Sigmoid colon (tissue), 7 donors: ENCODE data around the gene NAAA. TPM values are rescaled to one million over a fixed set of nuclear protein-coding genes. Genes with fewer than 3 reads are reported as not detected.

ENCODE experiments used
- DNase-seq: peaks from one replicate; pipeline ENCODE4 v3.0.0-alpha.2; 2019
- H3K27ac ChIP-seq, 4 donors: fragments of 200-600 bp; sonication (generic); one replicate each; pipeline ENCODE4 v1.5.1; 2016 to 2019; ENCODE audit warnings: mild to moderate bottlenecking in 1 of 4
- H3K27me3 ChIP-seq, 3 donors: fragments of 200-600 bp; sonication (generic); one replicate each; pipeline ENCODE4 v1.5.1; 2019; ENCODE audit warnings: mild to moderate bottlenecking in 1 of 3
- H3K36me3 ChIP-seq, 4 donors: fragments of 200-600 bp; sonication (generic); one replicate each; pipeline ENCODE4 v1.5.1; 2016 to 2019
- H3K4me1 ChIP-seq, 4 donors: fragments of 200-600 bp; sonication (generic); one replicate each; pipeline ENCODE4 v1.5.1; 2017 to 2019
- H3K4me3 ChIP-seq, 4 donors: fragments of 200-600 bp; sonication (generic); one replicate each; pipeline ENCODE4 v1.5.1; 2017 to 2019; ENCODE audit warnings: mild to moderate bottlenecking in 2 of 4, moderate library complexity in 1 of 4
- H3K9me3 ChIP-seq, 4 donors: fragments of 200-600 bp in 3 of 4; sonication (generic) in 3 of 4; one replicate each; pipeline versions ENCODE4 v1.5.1 to v1.6.1; 2013 to 2019
- CTCF ChIP-seq, 4 experiments: fragments of 450-650 bp in 3 of 4; fragments of 200-600 bp in 1 of 4; IDR thresholded peaks; one replicate each; pipeline ENCODE4 v1.5.1; 2016 to 2019; ENCODE audit warnings: antibody characterized with exemption in 4 of 4, mild to moderate bottlenecking in 3 of 4, moderate library complexity in 2 of 4
- EP300 ChIP-seq, 4 donors: sonication (generic); formaldehyde crosslinking; IDR thresholded peaks; one replicate each; pipeline ENCODE4 v1.6.1; 2017; ENCODE audit warnings: antibody characterized with exemption in 4 of 4
- POLR2A ChIP-seq, 2 donors: fragments of 450-650 bp; IDR thresholded peaks; one replicate each; pipeline ENCODE4 v1.6.1; 2016; ENCODE audit warnings: antibody characterized with exemption in 2 of 2, mild to moderate bottlenecking in 2 of 2, moderate library complexity in 2 of 2
- POLR2AphosphoS5 ChIP-seq, 4 donors: sonication (generic); formaldehyde crosslinking; IDR thresholded peaks; one replicate each; pipeline ENCODE4 v1.6.1; 2017; ENCODE audit warnings: antibody characterized with exemption in 4 of 4
- WGBS, 2 donors: extraction: QIAGEN DNeasy Blood & Tissue Kit; methylation state at CpG; one replicate each; pipeline ENCODE4 v1.1.7; 2013; 5-methylcytosine and 5-hydroxymethylcytosine counted together
- intact Hi-C: fragments of 100-400 bp; cut with DNase I; formaldehyde crosslinking; loops from one replicate; pipeline ENCODE4 v1.15.1; 2023
- polyA plus RNA-seq, 3 donors: library from polyadenylated mRNA; stranded (reverse); fragments of 200-250 nt; gene quantifications; one replicate each; pipeline ENCODE4 v1.2.3, GENCODE V29; 2013
- total RNA-seq, 4 donors: library from RNA; depleted of rRNA; stranded (reverse); fragments of >200 nt; gene quantifications; one replicate each; pipeline ENCODE4 v1.1.0, GENCODE V29; 2016
- donor health status: healthy with polysubstance abuse.
- donor health status: Bipolar disorder and iron deficiency.
- donor health status: healthy.

The NAAA gene
- total RNA-seq (10 to 100 TPM; 23.3 to 60.6 (median 34.1) TPM), polyA plus RNA-seq (10 to 100 TPM; 43.7 to 53.1 (median 45.6) TPM)

GRCh38 chr4:75940692-75941253, at the start of gene NAAA:
TSS of gene NAAA (minus strand) at chr4:75941013. CDS start at chr4:75940949, 64 bp downstream.
- Histone ChIP-seq H3K9me3 (no peaks in the 10 kb centered on the region), H3K4me1 (peaks cover 0 to 4% (median 0%) of the 10 kb centered on the region in 4 donors), H3K27ac (peak within 1 kb of the TSS; percentile 69 to 84 (median 74)), H3K27me3 (no peaks in the 10 kb centered on the region), H3K36me3 (no peaks in the 10 kb centered on the region), H3K4me3 (peak within 1 kb of the TSS; percentile 61 to 79 (median 69))
- intact Hi-C loops = loop anchor here (2.0 kb wide), 1 partner anchor 24 kb away; no protein-coding TSS in a partner anchor
- TF ChIP-seq EP300 (IDR thresholded peaks at IDR 0.05) = no peak
- TF ChIP-seq POLR2A (IDR thresholded peaks at IDR 0.05) = peak in 1 of 2 donors; percentile 10
- peak in 2 of 4 donors; percentile 17 to 57 for TF ChIP-seq POLR2AphosphoS5 (IDR thresholded peaks at IDR 0.05)
- peak in 2 of 4 experiments; percentile 42 to 49 for TF ChIP-seq CTCF (IDR thresholded peaks at IDR 0.05)
- peak; percentile 92 for DNase-seq
- WGBS, 2 donors = 0 to 1% methylated on average over 66 of the region's 66 CpGs

GRCh38 chr4:75989846-75990528, 49.2 kb upstream of the NAAA start:
- H3K9me3 ChIP-seq = no peaks in the 10 kb centered on the region
- H3K36me3 ChIP-seq = no peaks in the 10 kb centered on the region
- WGBS, 2 donors = 1% methylated on average over 20 of the region's 20 CpGs
- no peaks in the 10 kb centered on the region for H3K27me3 ChIP-seq
- peak overlapping the region; percentile 66 to 76 (median 72) for H3K27ac ChIP-seq
- DNase-seq = no peak
- H3K4me3 ChIP-seq = peak overlapping the region; percentile 80 to 90 (median 84)
- H3K4me1 ChIP-seq = peaks cover 0 to 38% (median 19%) of the 10 kb centered on the region in 4 donors
- intact Hi-C loops = no loop called here
- TF ChIP-seq POLR2A (IDR thresholded peaks at IDR 0.05) (no peak), POLR2AphosphoS5 (IDR thresholded peaks at IDR 0.05) (no peak), EP300 (IDR thresholded peaks at IDR 0.05) (no peak), CTCF (IDR thresholded peaks at IDR 0.05) (no peak)

- no peaks in the 10 kb centered on the region for H3K9me3 ChIP-seq
- intact Hi-C loops = no loop called here
- no peak for DNase-seq
- TF ChIP-seq EP300 (IDR thresholded peaks at IDR 0.05) (no peak), POLR2A (IDR thresholded peaks at IDR 0.05) (no peak), CTCF (IDR thresholded peaks at IDR 0.05) (no peak), POLR2AphosphoS5 (IDR thresholded peaks at IDR 0.05) (no peak)
- no peak overlapping the region for H3K27ac ChIP-seq
- peaks cover 0 to 32% (median 17%) of the 10 kb centered on the region in 4 donors for H3K4me1 ChIP-seq
- H3K4me3 ChIP-seq = no peak overlapping the region
- 81 to 88% methylated on average over 3 of the region's 3 CpGs for WGBS, 2 donors
- no peaks in the 10 kb centered on the region for H3K27me3 ChIP-seq
- H3K36me3 ChIP-seq = peaks cover 0 to 19% (median 6%) of the 10 kb centered on the region in 4 donors
Observed at GRCh38 chr4:75985116-75985515, 44.3 kb upstream of the NAAA start.

GRCh38 chr4:75980576-75980975, 39.8 kb upstream of the NAAA start:
- Histone ChIP-seq H3K4me1 (peaks cover 0 to 7% (median 0%) of the 10 kb centered on the region in 4 donors), H3K27ac (no peak overlapping the region), H3K9me3 (no peaks in the 10 kb centered on the region), H3K36me3 (peaks cover 7 to 55% (median 28%) of the 10 kb centered on the region in 4 donors), H3K27me3 (no peaks in the 10 kb centered on the region), H3K4me3 (no peak overlapping the region)
- intact Hi-C loops = no loop called here
- TF ChIP-seq POLR2A (IDR thresholded peaks at IDR 0.05) (no peak), POLR2AphosphoS5 (IDR thresholded peaks at IDR 0.05) (no peak), CTCF (IDR thresholded peaks at IDR 0.05) (no peak), EP300 (IDR thresholded peaks at IDR 0.05) (no peak)
- no peak for DNase-seq
- 70 to 87% methylated on average over 4 of the region's 4 CpGs for WGBS, 2 donors
